GM23338 (cell line): Measurements from ENCODE around the gene MYO1F. TPM values are rescaled to one million over a fixed set of nuclear protein-coding genes. Genes with fewer than 3 reads are reported as not detected.

ENCODE experiments used
- ATAC-seq: fragments of 200-7000 bp; cut with Tn5 transposase; 3 replicates; pipeline ENCODE4 v1.9.1; 2020
- DNase-seq: peaks from one replicate; pipeline ENCODE4 v3.0.0-alpha.2; 2015; ENCODE audit warnings: low spot score
- H2AFZ ChIP-seq: fragments of 200-600 bp; sonication (generic); 2 replicates; pipeline ENCODE4 v1.8.0; 2016; ENCODE audit warnings: antibody characterized with exemption, mild to moderate bottlenecking, moderate library complexity
- H3F3A ChIP-seq: fragments of 200-600 bp; sonication (generic); replicated peaks from 2 replicates; pipeline ENCODE4 v1.8.0; 2017; ENCODE audit warnings: antibody characterized with exemption, mixed run types, low read depth
- H3K27ac ChIP-seq: fragments of 200-600 bp; sonication (generic); 2 replicates; pipeline ENCODE4 v1.6.1; 2016; ENCODE audit warnings: low read depth
- H3K27me3 ChIP-seq: fragments of 200-600 bp; sonication (generic); 2 replicates; pipeline ENCODE4 v1.8.0; 2016; ENCODE audit warnings: mild to moderate bottlenecking, mixed run types, moderate library complexity; ENCODE audit not compliant: insufficient read depth
- H3K36me3 ChIP-seq: fragments of 200-600 bp; sonication (generic); 2 replicates; pipeline ENCODE4 v1.8.0; 2016; ENCODE audit warnings: mild to moderate bottlenecking; ENCODE audit not compliant: insufficient read depth
- H3K4me1 ChIP-seq: fragments of 200-600 bp; sonication (generic); 2 replicates; pipeline ENCODE4 v1.8.0; 2016; ENCODE audit warnings: mild to moderate bottlenecking, moderate library complexity; ENCODE audit not compliant: insufficient read depth
- H3K4me2 ChIP-seq: fragments of 200-600 bp; sonication (generic); 2 replicates; pipeline ENCODE4 v1.7.1; 2017; ENCODE audit warnings: mixed run types
- H3K4me3 ChIP-seq: fragments of 200-600 bp; sonication (generic); 2 replicates; pipeline ENCODE4 v1.6.1; 2016; ENCODE audit warnings: mixed run types
- H3K79me2 ChIP-seq: fragments of 200-600 bp; sonication (generic); replicated peaks from 2 replicates; pipeline ENCODE4 v1.8.0; 2017; ENCODE audit warnings: mild to moderate bottlenecking; ENCODE audit not compliant: insufficient read depth
- H3K9me2 ChIP-seq: fragments of 200-600 bp; sonication (generic); 2 replicates; pipeline ENCODE4 v1.8.0; 2017; ENCODE audit not compliant: insufficient read depth
- H4K20me1 ChIP-seq: fragments of 200-600 bp; sonication (generic); replicated peaks from 2 replicates; pipeline ENCODE4 v1.8.0; 2017; ENCODE audit warnings: mild to moderate bottlenecking; ENCODE audit not compliant: insufficient read depth
- H3K27ac Mint-ChIP-seq: 2 replicates; pipeline ENCODE4 v1.8.0; 2020; ENCODE audit warnings: inconsistent platforms, mild to moderate bottlenecking, moderate library complexity, mixed read lengths
- H3K27me3 Mint-ChIP-seq: 3 replicates; pipeline ENCODE4 v1.8.0; 2022; ENCODE audit warnings: low read depth, mild to moderate bottlenecking, moderate library complexity, mixed read lengths, inconsistent platforms; ENCODE audit not compliant: insufficient read depth, poor library complexity
- H3K36me3 Mint-ChIP-seq: 3 replicates; pipeline ENCODE4 v1.8.0; 2021; ENCODE audit warnings: low read depth, mild to moderate bottlenecking, inconsistent platforms, moderate library complexity, mixed read lengths
- H3K4me1 Mint-ChIP-seq: 3 replicates; pipeline ENCODE4 v1.8.0; 2020; ENCODE audit warnings: mild to moderate bottlenecking, inconsistent platforms, mixed read lengths
- H3K4me3 Mint-ChIP-seq: 3 replicates; pipeline ENCODE4 v1.8.0; 2021; ENCODE audit warnings: moderate library complexity, mild to moderate bottlenecking, inconsistent platforms, mixed read lengths
- H3K9me3 Mint-ChIP-seq: 3 replicates; pipeline ENCODE4 v1.8.0; 2020; ENCODE audit warnings: moderate library complexity, mild to moderate bottlenecking, inconsistent platforms, mixed read lengths
- CREB1 ChIP-seq: fragments of 250-450 bp; sonication (Bioruptor Pico); IDR thresholded peaks from 2 replicates; pipeline ENCODE4 v1.5.0; 2020; ENCODE audit warnings: low read depth, mild to moderate bottlenecking, moderate library complexity
- CTCF ChIP-seq, 2 experiments: fragments of 200-600 bp in 1 of 2; sonication (generic) in 1 of 2; conservative IDR thresholded peaks; 2 replicates each; pipeline versions ENCODE4 v1.5.1 to v1.6.1; 2016 to 2017; ENCODE audit warnings: antibody characterized with exemption in 2 of 2, low read depth in 2 of 2, mild to moderate bottlenecking in 2 of 2, moderate library complexity in 1 of 2
- ETS1 ChIP-seq: IDR thresholded peaks from 2 replicates; pipeline ENCODE4 v1.6.1; 2016; ENCODE audit warnings: antibody characterized with exemption
- EZH2 ChIP-seq: fragments of 200-600 bp; sonication (generic); IDR thresholded peaks from one replicate; pipeline ENCODE4 v1.8.0; 2017; ENCODE audit warnings: antibody characterized with exemption, mild to moderate bottlenecking, low read depth; ENCODE audit not compliant: unreplicated experiment
- EZH2phosphoT487 ChIP-seq: fragments of 200-600 bp; sonication (generic); IDR thresholded peaks from one replicate; pipeline ENCODE4 v1.8.1; 2018; ENCODE audit warnings: antibody characterized with exemption; ENCODE audit not compliant: unreplicated experiment
- JUNB ChIP-seq: IDR thresholded peaks from one replicate; pipeline ENCODE4 v1.6.1; 2016; ENCODE audit warnings: antibody characterized with exemption; ENCODE audit not compliant: unreplicated experiment
- NANOG ChIP-seq: IDR thresholded peaks from 2 replicates; pipeline ENCODE4 v1.6.1; 2016; ENCODE audit warnings: antibody characterized with exemption, borderline replicate concordance
- POLR2AphosphoS5 ChIP-seq: IDR thresholded peaks from 2 replicates; pipeline ENCODE4 v1.6.1; 2016; ENCODE audit warnings: antibody characterized with exemption, low read depth
- REST ChIP-seq: IDR thresholded peaks from one replicate; pipeline ENCODE4 v1.6.1; 2018; ENCODE audit warnings: antibody characterized with exemption; ENCODE audit not compliant: unreplicated experiment
- STAT1 ChIP-seq: IDR thresholded peaks from one replicate; pipeline ENCODE4 v1.6.1; 2016; ENCODE audit warnings: antibody characterized with exemption; ENCODE audit not compliant: unreplicated experiment
- ZNF114 ChIP-seq: fragments of 250-450 bp; sonication (Bioruptor Pico); IDR thresholded peaks from 2 replicates; pipeline ENCODE4 v1.5.0; 2020; ENCODE audit warnings: mild to moderate bottlenecking, moderate library complexity
- ZNF331 ChIP-seq: fragments of 250-450 bp; sonication (Bioruptor Pico); IDR thresholded peaks from 2 replicates; pipeline ENCODE4 v1.5.0; 2020; ENCODE audit warnings: low read depth, mild to moderate bottlenecking, moderate library complexity
- ZNF462 ChIP-seq: fragments of 250-450 bp; sonication (Bioruptor Pico); IDR thresholded peaks from 2 replicates; pipeline ENCODE4 v1.5.0; 2020; ENCODE audit warnings: mild to moderate bottlenecking, moderate library complexity
- polyA plus RNA-seq: library from polyadenylated mRNA; unstranded; fragments of >200 nt; fragmentation: Nextera tagmentation; extraction: Ambion mirVana; gene quantifications from 2 replicates; pipeline ENCODE4 v1.2.1, GENCODE V29; 2016
- total RNA-seq: library from RNA; depleted of rRNA; stranded (reverse); fragments of >200 nt; shearing (Covaris generic); gene quantifications from 2 replicates; pipeline ENCODE4 v1.2.3, GENCODE V29; 2014

MYO1F gene
- total and polyA plus RNA-seq, 2 experiments from 2014 or later = 3.9 to 5.7 TPM

- Histone ChIP-seq H3F3A (0 out of 2 replicates have a peak, but pooled peaks cover 2% of the 10 kb centered on the region), H4K20me1 (no peaks in the 10 kb centered on the region), H3K79me2 (0 out of 2 replicates have a peak, but pooled peaks cover 5% of the 10 kb centered on the region), H3K27ac (no peak overlapping the region), H3K4me3 (no peak overlapping the region), H3K4me1 (no peaks in the 10 kb centered on the region), H3K4me2 (no peak overlapping the region), H3K27me3 (no peaks in the 10 kb centered on the region), H3K36me3 (0 out of 2 replicates have a peak, but pooled peaks cover 5% of the 10 kb centered on the region), H3K9me2 (no peaks in the 10 kb centered on the region), H2AFZ (no peak overlapping the region)
- Mint-ChIP-seq H3K4me3 (no peak overlapping the region), H3K27me3 (peaks cover 10% of the 10 kb centered on the region), H3K4me1 (no peaks in the 10 kb centered on the region), H3K9me3 (peaks cover 6% of the 10 kb centered on the region; the same call in 2 of the 3 replicates), H3K36me3 (peaks cover 85% of the 10 kb centered on the region), H3K27ac (no peak overlapping the region)
- TF ChIP-seq STAT1 = no peak
- TF ChIP-seq ZNF462 (CRISPR knock-in tag) = no peak
- no peak for TF ChIP-seq ZNF331 (CRISPR knock-in tag)
- TF ChIP-seq EZH2 = no peak
- TF ChIP-seq CTCF (conservative IDR thresholded peaks at IDR 0.05; ENCODE audit: low read depth in 2 of 2) = no peak
- TF ChIP-seq ZNF114 (CRISPR knock-in tag) = no peak
- no peak for TF ChIP-seq ETS1
- TF ChIP-seq POLR2AphosphoS5 = no peak
- TF ChIP-seq EZH2phosphoT487 = no peak
- no peak for TF ChIP-seq CREB1 (CRISPR knock-in tag)
- TF ChIP-seq REST = no peak
- TF ChIP-seq NANOG = no peak
- TF ChIP-seq JUNB = no peak
- no peak for DNase-seq
- no peak for ATAC-seq
Measured at GRCh38 chr19:8600064-8600463, 22.8 kb upstream of the MYO1F start.
